Ascending aorta (tissue), 2 donors: ENCODE results near the gene GPR158. TPM values are rescaled to one million over a fixed set of nuclear protein-coding genes. Genes with fewer than 3 reads are reported as not detected.

Experiments
- DNase-seq, 2 donors: peaks; one replicate each; pipeline ENCODE4 v3.0.0-alpha.2; 2019; ENCODE audit warnings: low spot score in 2 of 2
- H3K27ac ChIP-seq, 2 donors: fragments of 200-600 bp; sonication (generic); one replicate each; pipeline ENCODE4 v1.5.1; 2016 to 2017; ENCODE audit warnings: mild to moderate bottlenecking in 1 of 2
- H3K27me3 ChIP-seq: fragments of 200-600 bp; sonication (generic); one replicate; pipeline ENCODE4 v1.5.1; 2017
- H3K36me3 ChIP-seq, 2 donors: fragments of 200-600 bp; sonication (generic); one replicate each; pipeline ENCODE4 v1.5.1; 2016
- H3K4me1 ChIP-seq, 2 donors: fragments of 200-600 bp; sonication (generic); one replicate each; pipeline ENCODE4 v1.5.1; 2016 to 2017; ENCODE audit warnings: mild to moderate bottlenecking in 1 of 2
- H3K4me3 ChIP-seq, 2 donors: fragments of 200-600 bp; sonication (generic); one replicate each; pipeline ENCODE4 v1.5.1; 2016 to 2017; ENCODE audit warnings: mild to moderate bottlenecking in 1 of 2
- H3K9me3 ChIP-seq, 2 donors: fragments of 200-600 bp; sonication (generic); one replicate each; pipeline ENCODE4 v1.5.1; 2016
- CTCF ChIP-seq, 3 experiments: fragments of 200-600 bp in 2 of 3; fragments of 450-650 bp in 1 of 3; sonication (generic) in 2 of 3; IDR thresholded peaks; one replicate each; pipeline ENCODE4 v1.5.1; 2016 to 2019; ENCODE audit warnings: antibody characterized with exemption in 3 of 3, mild to moderate bottlenecking in 1 of 3, moderate library complexity in 1 of 3
- intact Hi-C: fragments of 100-400 bp; cut with DNase I; formaldehyde crosslinking; loops from one replicate; pipeline ENCODE4 v1.15.1; 2023
- total RNA-seq: library from RNA; depleted of rRNA; stranded (reverse); fragments of >200 nt; gene quantifications from one replicate; pipeline ENCODE4 v1.1.0, GENCODE V29; 2016

The GPR158 gene
- total RNA-seq, 1 donor from 2014 or later = not detected

- intact Hi-C loops = no loop called here
- no peak for DNase-seq
- H3K4me1 ChIP-seq = no peaks in the 10 kb centered on the region
- no peak overlapping the region for H3K27ac ChIP-seq
- H3K9me3 ChIP-seq = no peaks in the 10 kb centered on the region
- H3K36me3 ChIP-seq = no peaks in the 10 kb centered on the region
- TF ChIP-seq CTCF (IDR thresholded peaks at IDR 0.05) = no peak
- H3K4me3 ChIP-seq = no peak overlapping the region
- no peaks in the 10 kb centered on the region for H3K27me3 ChIP-seq
Observed at GRCh38 chr10:25493122-25493893, 318.5 kb downstream of the GPR158 start.

GRCh38 chr10:25497246-25497645 lies 322.4 kb downstream of the GPR158 start:
- Histone ChIP-seq H3K4me3 (no peak overlapping the region), H3K4me1 (no peaks in the 10 kb centered on the region), H3K27me3 (no peaks in the 10 kb centered on the region), H3K27ac (no peak overlapping the region), H3K9me3 (no peaks in the 10 kb centered on the region), H3K36me3 (no peaks in the 10 kb centered on the region)
- TF ChIP-seq CTCF (IDR thresholded peaks at IDR 0.05) = no peak
- intact Hi-C loops = no loop called here
- DNase-seq = no peak

- DNase-seq = no peak
- H3K4me3 ChIP-seq = no peak overlapping the region
Observed at GRCh38 chr10:25498645-25499044, 323.8 kb downstream of the GPR158 start.

GRCh38 chr10:25501912-25502311 lies 327.1 kb downstream of the GPR158 start:
- DNase-seq = no peak
- intact Hi-C loops = no loop called here
- Histone ChIP-seq H3K9me3 (no peaks in the 10 kb centered on the region), H3K4me3 (no peak overlapping the region), H3K36me3 (no peaks in the 10 kb centered on the region), H3K27me3 (no peaks in the 10 kb centered on the region), H3K4me1 (no peaks in the 10 kb centered on the region), H3K27ac (no peak overlapping the region)
- no peak for TF ChIP-seq CTCF (IDR thresholded peaks at IDR 0.05)

More at GRCh38 chr10:25498645-25499044, 323.8 kb downstream of the GPR158 start:
- H3K27me3 ChIP-seq = no peaks in the 10 kb centered on the region
- no peak overlapping the region for H3K27ac ChIP-seq
- TF ChIP-seq CTCF (IDR thresholded peaks at IDR 0.05) = no peak
- H3K9me3 ChIP-seq = no peaks in the 10 kb centered on the region
- no peaks in the 10 kb centered on the region for H3K4me1 ChIP-seq
- intact Hi-C loops = no loop called here
- H3K36me3 ChIP-seq = no peaks in the 10 kb centered on the region

- no peaks in the 10 kb centered on the region for H3K36me3 ChIP-seq
- H3K4me3 ChIP-seq = no peak overlapping the region
- no peak overlapping the region for H3K27ac ChIP-seq
- H3K4me1 ChIP-seq = no peaks in the 10 kb centered on the region
- no peaks in the 10 kb centered on the region for H3K27me3 ChIP-seq
- H3K9me3 ChIP-seq = no peaks in the 10 kb centered on the region
- no peak for DNase-seq
- TF ChIP-seq CTCF (IDR thresholded peaks at IDR 0.05) = no peak
- intact Hi-C loops = no loop called here
Observed at GRCh38 chr10:25502453-25502852, 327.7 kb downstream of the GPR158 start.
